COR-L47 (cell line): Measurements from ENCODE around the gene GOT1.

ENCODE experiments used
- DNase-seq: peaks from one replicate; lab custom pipeline; 2025; lab: John Stamatoyannopoulos, UW

Gene GOT1

DNA sequence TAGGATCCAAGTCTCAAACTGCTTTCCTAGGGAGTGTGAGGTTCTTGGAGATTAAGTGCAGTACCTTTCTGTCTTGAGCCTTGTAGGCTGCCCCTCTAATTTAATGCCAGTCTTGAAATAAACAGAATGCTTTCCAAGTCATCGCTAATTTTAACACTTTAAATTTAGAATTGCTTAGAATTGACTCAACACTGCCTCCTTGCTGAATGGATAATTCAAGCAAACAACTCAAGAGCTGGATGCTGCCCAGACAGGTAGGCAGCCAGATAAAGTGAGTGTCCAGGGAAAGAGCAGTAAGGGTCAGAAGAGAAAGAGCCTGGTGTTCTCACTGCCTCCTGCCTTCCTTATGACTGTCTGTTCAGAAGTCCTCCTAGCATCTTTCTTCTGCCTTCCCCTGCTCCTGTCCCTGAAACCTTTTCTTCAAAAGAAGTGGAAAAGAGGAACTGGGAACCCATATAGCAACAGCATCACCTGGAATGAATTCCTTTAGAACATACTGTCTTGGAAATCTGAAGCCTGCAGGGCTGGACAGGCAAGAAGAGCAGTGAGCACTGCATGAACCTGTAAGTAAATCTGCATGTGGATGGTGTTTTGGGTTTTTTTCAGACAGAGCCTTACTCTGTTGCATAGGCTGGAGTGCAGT, 3.1 kb upstream of the GOT1 start:
- DNase-seq: no peak

DNA sequence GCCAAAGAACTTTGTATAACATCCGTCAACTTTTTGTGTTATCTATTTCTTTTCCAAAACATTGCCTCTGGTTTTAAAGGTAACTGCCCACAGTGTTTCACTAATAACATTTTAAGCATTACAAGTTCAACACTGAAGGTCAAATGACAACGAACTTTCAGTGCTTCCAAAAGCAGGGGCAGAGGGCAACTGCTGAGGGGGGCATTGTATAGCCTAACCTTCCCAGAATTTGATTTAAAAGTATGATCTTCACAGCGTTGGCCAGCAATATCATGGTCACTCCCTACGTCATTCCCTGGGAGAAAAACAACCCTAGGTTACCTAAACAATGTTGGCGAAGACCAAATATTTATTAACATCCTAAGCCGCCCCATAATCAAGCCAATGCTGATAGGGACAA, 2.5 kb upstream of the GOT1 start:
- no peak for DNase-seq

DNA sequence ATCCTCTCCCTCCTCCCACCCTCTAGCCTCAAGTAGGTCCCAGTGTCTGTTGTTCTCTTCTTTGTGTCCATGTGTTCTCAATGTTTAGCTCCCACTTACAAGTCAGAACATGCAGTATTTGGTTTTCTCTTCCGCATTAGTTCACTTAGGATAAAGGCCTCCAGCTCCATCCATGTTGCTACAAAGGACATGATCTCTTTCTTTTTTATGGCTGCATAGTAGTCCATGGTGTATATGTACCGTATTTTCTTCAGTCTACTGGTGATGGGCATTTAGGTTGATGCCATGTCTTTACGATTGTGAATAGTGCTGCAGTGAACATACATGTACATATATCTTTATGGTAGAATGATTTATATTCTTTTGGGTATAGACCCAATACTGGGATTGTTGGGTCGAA, 1.6 kb upstream of the GOT1 start:
- no peak for DNase-seq

DNA sequence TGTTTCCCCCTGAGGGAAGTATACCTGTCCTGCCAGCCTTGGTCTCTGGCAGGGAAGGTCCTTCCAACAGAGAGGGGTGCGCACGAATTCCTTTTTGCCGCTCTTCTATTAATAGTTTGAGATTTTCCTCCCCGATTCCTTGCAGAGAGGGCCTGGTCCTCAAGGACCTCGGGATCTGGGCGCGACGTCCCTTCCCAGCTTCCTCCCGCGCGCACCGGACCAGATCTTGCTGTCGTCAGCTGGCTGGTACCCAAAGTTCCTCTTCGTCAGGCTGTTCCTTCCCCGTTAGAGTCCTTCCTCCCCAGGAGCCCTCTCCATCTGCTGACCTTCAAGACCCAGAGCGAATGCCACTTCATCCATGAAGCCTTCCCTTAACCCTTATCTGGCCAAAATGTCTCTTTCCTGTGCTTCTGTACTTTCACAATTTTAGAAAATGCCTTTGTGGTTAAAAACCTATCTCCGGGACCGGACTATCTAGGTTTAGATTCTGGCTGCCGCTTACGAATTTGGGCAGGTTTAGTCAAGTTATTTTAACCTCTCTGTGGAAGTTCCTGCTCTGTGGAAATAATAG, 851 bp upstream of the GOT1 start:
- no peak for DNase-seq

DNA sequence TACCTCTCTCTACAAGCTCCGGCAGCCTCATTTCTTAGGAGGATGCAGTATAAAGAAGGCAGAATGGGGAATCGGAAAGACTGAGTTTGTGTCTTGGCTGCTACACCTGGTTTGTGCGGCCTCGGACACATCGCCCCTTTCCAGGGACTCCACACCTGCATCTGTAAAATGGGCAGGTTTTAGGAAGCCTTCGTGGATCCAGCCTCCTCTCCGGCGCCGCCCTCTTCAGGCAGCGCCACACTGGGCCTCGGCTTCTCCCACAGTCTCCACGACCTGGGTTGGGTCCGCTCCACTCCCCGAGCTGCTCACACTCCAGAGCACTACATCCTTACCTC, 341 bp downstream of the GOT1 start:
- DNase-seq: no peak

DNA sequence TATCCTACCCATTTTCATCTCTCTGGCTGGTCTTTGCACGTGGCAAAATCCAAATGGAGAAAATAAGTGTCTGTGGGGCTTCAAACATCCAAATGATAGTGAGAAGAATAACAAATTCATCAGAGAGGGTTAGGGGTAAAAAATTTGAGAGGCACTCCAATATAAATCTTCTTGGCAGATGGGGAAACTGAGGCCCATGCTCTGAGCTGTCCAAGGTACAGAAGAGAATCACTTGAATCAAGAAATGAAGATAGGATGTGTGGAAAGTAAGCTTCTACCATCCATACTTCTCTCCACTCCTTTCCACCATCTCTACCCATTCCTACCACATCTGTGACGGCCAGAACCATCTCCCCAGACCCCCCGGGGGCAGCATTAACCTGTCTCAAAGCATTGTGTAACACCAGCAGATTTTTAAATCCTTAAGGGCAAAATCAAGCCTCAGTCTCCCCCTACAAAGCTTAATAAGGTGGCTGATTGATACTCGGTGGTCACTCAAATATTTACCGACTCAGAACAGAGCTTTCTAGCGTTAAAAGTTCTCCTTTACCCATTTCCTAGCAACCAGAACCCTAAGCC, 818 bp downstream of the GOT1 start:
- DNase-seq: no peak

DNA sequence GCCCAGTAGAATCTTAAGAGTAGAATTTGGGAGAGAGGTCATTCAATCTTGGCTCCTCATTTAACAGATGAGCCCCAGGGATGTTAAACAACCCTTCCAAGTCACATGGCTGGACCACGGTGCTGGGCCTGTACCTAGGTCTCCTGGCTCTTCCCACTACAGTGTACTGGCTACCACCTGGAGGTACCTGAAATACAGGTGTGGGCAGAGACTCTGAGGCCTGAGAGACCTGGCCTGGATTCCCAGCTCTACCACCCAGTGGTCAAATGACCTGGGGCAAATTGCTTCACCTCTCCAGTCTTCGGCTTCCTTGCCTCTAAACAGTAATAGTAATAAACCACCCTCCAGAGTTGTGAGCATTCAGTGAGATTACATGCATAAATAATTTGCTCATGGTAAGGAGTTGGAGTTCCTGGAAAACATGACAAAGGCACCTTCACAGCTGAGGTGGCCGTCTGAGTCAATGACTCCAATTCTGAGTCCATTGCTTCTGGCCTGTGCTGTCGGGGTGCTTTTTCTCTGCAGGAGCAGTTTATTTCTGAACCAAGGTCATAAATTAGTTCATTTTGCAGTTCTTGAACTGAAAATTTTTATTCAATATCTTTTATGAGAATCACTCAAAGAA, 2.7 kb downstream of the GOT1 start:
- DNase-seq: no peak

DNA sequence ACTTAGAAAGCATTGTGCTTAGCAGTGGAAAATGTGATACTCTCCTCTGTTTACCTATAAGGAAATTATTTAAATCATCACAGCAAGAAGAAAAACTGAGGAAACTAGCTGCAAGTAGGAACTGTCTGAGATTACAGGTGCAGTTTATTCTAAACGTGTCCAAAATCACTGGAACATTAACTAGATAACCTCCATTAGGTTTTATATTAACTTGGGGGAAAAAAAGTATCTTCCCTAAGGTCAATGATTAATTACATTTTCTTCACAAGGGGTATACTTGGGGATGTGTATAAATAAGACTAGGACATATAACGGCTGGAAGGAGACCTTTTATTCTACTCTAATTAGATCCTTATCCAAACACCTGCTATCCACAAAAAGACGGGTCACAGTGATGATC, 3.7 kb downstream of the GOT1 start:
- no peak for DNase-seq

DNA sequence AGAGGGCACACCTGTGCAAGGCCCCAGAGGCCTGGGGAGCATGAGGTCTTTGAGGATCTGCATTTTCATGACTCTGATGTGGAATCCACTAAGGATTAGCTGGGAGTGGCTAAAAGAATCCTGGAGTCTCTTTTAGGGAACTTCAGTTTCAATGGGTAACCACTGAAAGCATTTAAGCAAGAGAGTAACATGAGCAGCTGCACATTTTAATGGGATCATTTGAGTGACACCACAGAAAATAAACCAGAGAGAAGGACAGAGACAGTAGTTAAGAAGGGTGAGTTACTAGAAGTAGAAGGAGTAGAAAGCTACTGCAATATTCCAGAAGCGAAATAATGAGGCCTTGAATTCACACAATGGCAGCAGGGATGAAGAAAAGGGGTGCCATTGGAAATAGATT, 5.2 kb downstream of the GOT1 start:
- no peak for DNase-seq

DNA sequence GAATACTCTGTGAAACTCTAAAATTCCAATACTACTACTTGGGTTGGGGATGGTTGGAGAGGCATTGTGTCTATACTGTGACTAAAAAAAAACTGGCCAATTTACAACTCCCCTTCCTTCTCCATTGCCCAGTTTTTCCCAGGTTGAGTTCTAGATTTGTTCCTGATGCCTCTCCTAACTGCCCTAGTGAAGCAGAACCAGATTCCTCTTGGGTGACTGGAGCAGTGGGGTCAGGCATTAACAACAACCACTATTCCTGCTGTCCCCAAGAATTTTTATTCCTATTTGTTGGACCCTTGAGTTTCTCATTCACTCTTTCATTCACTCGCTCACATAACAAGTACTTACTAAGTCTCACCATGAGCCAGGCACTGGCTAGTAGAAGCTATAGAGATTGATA, 5.8 kb downstream of the GOT1 start:
- no peak for DNase-seq

DNA sequence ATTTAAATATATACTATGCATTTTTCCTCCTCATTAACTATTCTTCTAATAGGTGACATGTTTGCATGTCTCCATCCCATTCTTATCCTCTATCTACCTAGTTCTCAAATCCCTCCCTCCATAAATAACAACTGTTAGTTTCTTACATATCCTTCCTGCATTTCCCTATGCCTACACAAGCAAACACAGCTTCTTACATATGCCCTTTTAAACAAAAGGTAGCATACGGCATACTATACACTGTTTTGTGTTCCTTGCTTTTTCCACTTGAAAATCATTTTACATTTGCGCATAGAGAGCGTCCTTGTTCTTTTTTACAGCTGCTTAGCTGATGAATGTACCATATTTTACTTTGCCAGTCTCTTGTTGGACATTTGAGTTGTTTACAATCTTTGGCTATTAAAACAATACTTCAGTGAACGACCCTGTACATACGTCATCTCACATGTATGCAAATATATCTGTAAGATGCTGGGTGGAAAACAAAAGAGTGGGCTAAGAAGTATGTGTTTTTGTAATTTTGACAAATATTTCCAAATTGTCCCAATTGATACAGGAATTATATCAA, 7.8 kb downstream of the GOT1 start:
- no peak for DNase-seq

DNA sequence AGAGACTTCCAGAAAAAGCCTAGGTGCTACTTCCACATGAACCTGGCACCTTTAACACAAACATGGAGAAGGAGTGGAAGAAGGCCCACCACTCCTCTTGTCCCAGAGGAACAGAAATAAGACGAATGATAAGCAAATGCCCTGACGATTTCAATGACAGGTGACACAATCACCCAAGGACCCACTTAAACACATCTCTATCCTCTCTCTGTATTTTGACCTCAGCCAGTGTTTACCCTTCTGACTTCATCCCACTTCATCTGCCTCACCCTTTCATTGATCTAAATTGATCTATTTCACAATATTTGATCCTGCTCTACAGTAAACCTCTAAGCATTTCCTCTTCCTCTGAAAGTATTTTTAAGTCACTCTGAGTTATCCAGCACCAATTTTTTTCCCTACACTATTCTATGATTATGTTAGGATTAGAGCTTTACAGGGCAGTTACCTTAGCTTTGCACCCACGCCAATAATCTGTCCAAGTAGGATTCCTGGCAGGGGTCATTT, 9.1 kb downstream of the GOT1 start:
- no peak for DNase-seq

DNA sequence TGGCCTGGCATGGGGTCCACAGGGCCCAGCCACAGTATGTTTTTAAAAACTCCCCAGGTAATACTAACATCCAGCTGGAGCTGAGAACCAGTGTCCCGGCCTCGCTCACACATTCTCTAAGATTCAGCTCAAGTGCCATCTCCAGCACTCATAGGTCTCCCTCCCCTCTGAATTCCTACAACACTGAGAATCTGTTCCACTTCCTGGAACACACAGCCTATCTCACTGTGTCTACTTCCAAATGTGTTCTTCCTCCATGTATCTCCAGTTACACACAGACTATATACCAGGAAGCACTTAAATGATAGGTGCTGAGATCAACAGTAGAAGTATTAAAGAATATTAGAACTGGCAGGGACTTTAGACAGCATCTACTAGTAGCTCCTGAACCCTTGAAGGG, 10.7 kb downstream of the GOT1 start:
- no peak for DNase-seq

DNA sequence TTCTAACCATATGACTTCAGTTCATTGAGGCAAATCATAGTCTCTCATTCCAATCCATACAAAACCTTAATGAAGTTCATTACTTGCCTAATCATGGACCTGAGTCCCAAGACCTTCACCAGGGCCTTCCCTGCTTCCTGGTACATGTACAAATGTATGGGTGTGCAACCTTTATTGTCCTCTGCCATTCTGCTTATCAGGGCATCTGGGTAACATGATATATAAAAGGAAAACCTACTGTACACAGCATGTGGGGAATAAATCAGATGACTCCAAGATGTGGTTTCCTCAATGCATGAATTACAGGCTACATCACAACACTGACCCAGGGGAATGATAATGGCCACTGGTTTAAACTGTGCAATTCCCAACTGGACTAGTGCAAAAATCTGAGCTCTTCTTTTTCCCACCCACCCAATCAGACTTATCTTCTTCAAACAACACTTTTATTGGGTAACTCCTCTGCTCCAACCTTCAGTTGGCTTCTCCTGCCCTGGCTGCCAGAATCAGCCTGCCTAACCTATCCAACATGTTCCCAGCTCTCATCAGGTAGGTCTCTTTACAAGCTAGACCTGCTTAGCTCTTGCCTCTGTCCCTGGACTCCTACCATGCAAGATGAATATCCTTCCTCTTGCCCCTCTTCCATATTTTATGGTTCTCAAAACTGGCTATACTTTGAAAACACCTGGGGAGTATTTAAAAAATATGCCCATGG, 11.4 kb downstream of the GOT1 start:
- no peak for DNase-seq

DNA sequence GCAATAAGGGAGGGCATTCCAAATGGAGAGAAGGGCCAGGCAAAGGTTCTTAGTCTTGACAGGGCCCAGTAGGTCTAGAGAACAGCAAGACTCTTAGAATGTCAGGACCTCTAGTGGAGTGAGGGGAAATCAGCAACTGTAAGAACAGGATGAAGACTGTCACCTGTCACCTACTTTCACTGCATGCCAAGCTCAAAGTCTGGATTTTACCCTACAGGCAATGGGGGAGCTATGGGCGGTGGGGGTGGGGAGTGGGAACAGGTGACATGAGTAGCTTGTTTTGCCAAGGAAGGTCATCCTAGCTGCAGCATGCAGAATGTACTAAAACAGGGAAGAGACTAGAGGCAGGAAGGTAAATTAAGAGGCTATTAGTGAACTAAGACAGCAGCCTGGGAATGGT, 18.3 kb downstream of the GOT1 start:
- no peak for DNase-seq

DNA sequence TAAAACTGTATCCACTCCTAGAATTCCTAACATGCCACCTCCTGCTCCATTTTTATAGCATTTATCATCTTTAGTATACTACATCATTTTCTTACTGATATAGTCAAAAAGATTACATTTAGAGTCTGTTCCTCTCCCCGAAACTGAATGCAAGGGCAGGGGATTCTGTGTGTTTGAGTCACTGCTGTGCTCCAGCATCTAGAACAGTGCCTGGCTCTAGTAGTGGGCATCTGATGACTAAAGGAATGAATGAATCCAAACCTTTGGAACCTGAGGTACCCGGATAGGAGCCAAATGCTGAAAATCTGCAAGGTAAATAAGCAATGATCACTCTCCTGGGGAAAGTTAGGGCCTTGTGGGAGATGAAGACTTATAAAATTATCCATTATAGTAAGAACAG, 18.9 kb downstream of the GOT1 start:
- DNase-seq: no peak

DNA sequence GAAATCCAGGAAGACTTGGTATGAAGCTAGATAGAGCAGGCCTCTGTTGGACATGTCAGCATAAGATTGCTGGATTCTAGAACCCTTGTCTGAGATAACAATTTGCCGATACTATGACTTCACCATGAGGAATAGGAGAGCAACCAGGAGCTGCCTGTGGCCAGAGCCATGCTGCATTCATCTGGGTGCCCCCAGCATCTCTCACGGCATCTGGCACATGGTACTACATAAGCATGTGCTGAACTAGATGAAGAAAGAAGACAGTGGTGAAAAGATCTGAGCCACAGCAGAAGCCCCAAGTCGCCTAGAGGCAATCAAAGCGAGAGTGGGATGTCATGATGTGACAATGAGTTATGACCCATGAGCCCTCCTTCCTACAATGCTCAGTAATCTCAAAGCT, 19.5 kb downstream of the GOT1 start:
- no peak for DNase-seq

DNA sequence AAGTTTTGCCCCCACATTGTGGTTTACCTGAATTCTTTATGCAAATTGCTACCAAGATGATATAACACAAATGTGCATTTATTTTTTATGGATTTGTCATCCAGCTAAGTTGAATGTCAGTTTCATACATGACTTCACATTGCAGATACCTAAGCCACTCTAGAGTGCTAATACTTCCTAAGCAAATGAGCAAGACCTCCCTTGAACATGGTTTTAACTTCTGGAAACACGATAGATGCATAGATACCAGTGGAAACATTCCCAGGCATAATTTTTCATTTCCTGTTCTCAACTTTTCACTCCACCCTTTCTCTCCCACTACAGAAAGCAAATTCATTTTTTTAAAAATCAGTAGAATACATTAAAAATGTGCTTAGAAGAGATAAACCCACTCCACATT, 20.3 kb downstream of the GOT1 start:
- DNase-seq: no peak

DNA sequence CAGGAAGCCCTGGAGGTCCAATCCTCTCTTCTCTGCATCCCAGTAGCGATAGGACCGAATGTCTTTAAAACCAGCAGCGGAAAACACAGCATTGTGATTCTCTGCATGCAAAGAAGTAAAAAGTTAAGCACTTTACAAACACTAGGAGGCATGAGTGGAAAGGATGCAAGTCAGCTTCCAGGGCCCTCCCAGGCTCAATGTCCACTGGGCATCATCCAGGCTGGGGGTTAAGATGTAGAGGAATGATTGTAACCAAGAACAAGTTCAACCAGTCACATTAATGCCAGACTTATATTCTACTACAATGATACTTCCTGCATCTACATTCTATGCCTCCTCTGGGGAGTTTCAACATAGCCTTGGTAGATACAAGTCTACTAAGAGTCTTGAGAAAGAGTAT, 24.3 kb downstream of the GOT1 start:
- no peak for DNase-seq

DNA sequence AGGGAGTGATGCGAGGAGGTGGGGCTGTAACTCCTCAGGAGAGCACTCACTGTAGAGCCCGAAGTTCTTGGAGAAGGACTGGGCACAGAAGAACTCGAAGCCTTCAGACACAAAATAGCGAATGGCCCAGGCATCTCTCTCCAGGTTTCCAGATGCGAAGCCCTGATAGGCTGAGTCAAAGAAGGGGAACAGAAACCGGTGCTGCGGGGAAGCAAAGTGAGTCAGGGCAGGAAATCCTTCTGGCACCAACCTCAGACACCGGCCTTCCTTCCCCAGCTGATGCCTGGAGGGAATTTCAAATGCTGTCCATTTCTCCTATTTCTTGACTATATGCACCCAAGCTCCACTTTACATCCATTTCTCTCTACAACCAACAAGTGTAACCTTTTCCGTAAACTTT, 26.8 kb downstream of the GOT1 start:
- no peak for DNase-seq

DNA sequence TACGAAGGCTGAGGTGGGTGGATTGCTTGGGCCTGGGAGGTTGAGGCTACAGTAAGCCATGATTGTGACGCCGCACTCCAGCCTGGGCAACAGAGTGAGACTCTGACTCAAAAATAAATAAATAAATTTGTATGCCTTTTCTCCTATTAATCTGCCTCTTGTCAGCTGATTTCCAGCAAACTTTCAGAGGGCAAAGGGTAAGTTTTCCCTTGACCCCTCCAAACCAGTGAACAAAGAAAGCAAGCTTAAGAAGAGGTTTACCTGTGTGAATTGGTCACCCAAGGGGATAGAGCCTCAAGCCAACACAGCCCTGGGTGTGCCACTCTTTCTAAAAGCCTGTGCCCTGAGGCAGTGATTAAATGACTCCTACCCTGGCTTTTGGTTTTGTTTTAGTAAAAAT, 30.8 kb downstream of the GOT1 start:
- no peak for DNase-seq

DNA sequence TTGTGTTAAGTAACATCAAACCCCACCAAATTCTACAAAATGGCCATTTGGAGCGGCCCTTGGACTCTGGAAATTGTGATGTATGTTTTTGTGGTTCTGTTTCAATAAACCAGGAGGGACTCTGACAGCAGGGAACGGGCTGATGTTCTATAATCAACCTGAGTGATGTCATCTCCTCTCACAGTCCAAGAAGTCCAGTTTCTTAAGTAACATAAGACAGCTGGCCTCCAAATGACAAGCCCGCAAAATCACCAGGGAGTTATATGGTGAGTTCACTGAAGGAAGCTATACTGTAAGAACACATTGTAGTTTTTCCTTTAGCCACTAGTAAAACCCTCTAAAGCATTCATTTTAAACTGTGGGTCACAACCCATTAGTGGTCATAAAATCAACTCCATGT, 34.0 kb downstream of the GOT1 start:
- DNase-seq: no peak
